Activated CD8-positive, alpha-beta memory T cell treated with anti-CD3 and anti-CD28 coated beads, Interleukin-2, amount 50 U/mL, for 1 hour (primary cell): ENCODE data around the gene MEPCE.

Source experiments
- DNase-seq: peaks from one replicate; pipeline ENCODE4 v3.0.0-alpha.2; 2020; ENCODE audit errors: extremely low read depth

The MEPCE gene

GRCh38 chr7:100406767-100407166 is 22.9 kb upstream of the MEPCE start:
- DNase-seq, result no peak

GRCh38 chr7:100407285-100408180 is 22.1 kb upstream of the MEPCE start:
- no peak for DNase-seq

GRCh38 chr7:100411101-100411500 is 18.5 kb upstream of the MEPCE start:
- no peak for DNase-seq

GRCh38 chr7:100413346-100413745 is 16.3 kb upstream of the MEPCE start:
- DNase-seq, result no peak

GRCh38 chr7:100413889-100414288 is 15.7 kb upstream of the MEPCE start:
- DNase-seq, result no peak

- DNase-seq, result no peak
Observed at GRCh38 chr7:100415448-100415847, 14.2 kb upstream of the MEPCE start.

- no peak for DNase-seq
Observed at GRCh38 chr7:100418930-100419659, 10.5 kb upstream of the MEPCE start.

GRCh38 chr7:100419660-100420226 is 9.9 kb upstream of the MEPCE start:
- DNase-seq, result no peak

- no peak for DNase-seq
Observed at GRCh38 chr7:100423315-100423714, 6.3 kb upstream of the MEPCE start.

GRCh38 chr7:100425347-100425746 is 4.3 kb upstream of the MEPCE start:
- no peak for DNase-seq

- DNase-seq, result no peak
Observed at GRCh38 chr7:100426516-100426915, 3.1 kb upstream of the MEPCE start.

GRCh38 chr7:100427762-100428198 is 1.9 kb upstream of the MEPCE start:
- no peak for DNase-seq

GRCh38 chr7:100428199-100428966 is 1.2 kb upstream of the MEPCE start, which contains the start of gene ZCWPW1:
Gene ZCWPW1, minus strand, starts transcription at chr7:100428703. Its CDS starts 8,054 bp downstream, at chr7:100420649.
- DNase-seq, result peak; percentile 92

- DNase-seq, result peak; percentile 100
Observed at GRCh38 chr7:100428967-100429636, 529 bp upstream of the MEPCE start.

- no peak for DNase-seq
Observed at GRCh38 chr7:100430493-100431285, 1.1 kb downstream of the MEPCE start.

- no peak for DNase-seq
Observed at GRCh38 chr7:100431286-100431735, 1.7 kb downstream of the MEPCE start.

GRCh38 chr7:100432053-100432452 is 2.4 kb downstream of the MEPCE start:
- no peak for DNase-seq

- DNase-seq, result no peak
Observed at GRCh38 chr7:100432621-100433275, 3.1 kb downstream of the MEPCE start.

- DNase-seq, result no peak
Observed at GRCh38 chr7:100433276-100433591, 3.6 kb downstream of the MEPCE start.
